Neuronal stem cell (in vitro differentiated cells): ENCODE results near the gene OSBPL9.
A peak's percentile ranks its signal among the peaks of the same experiment; 100 is the strongest.

ENCODE experiments used
- DNase-seq: peaks from one replicate; pipeline ENCODE4 v3.0.0-alpha.2; 2013; ENCODE audit warnings: low spot score
- H2AFZ ChIP-seq: one replicate; pipeline ENCODE4 v1.6.1; 2013; ENCODE audit warnings: mild to moderate bottlenecking, low read length, inconsistent platforms
- H2AK5ac ChIP-seq: 2 replicates; pipeline ENCODE4 v1.6.1; 2013; ENCODE audit warnings: low read depth, mild to moderate bottlenecking, inconsistent platforms, low read length, moderate library complexity, mixed read lengths
- H2BK120ac ChIP-seq: 2 replicates; pipeline ENCODE4 v1.6.1; 2013; ENCODE audit warnings: low read depth, mild to moderate bottlenecking, inconsistent platforms, low read length, moderate library complexity, mixed read lengths
- H2BK12ac ChIP-seq: one replicate; pipeline ENCODE4 v1.6.1; 2013; ENCODE audit warnings: low read length, inconsistent platforms
- H2BK15ac ChIP-seq: 2 replicates; pipeline ENCODE4 v1.6.1; 2013; ENCODE audit warnings: mild to moderate bottlenecking, low read length, inconsistent platforms, mixed read lengths
- H2BK5ac ChIP-seq: one replicate; pipeline ENCODE4 v1.6.1; 2013; ENCODE audit warnings: inconsistent platforms, mild to moderate bottlenecking, low read length, moderate library complexity
- H3K14ac ChIP-seq: one replicate; pipeline ENCODE4 v1.6.1; 2013; ENCODE audit warnings: low read length, inconsistent platforms
- H3K18ac ChIP-seq: 2 replicates; pipeline ENCODE4 v1.6.1; 2013; ENCODE audit warnings: low read length, inconsistent platforms
- H3K23ac ChIP-seq: 2 replicates; pipeline ENCODE4 v1.6.1; 2013; ENCODE audit warnings: low read depth, mild to moderate bottlenecking, mixed read lengths, low read length, inconsistent platforms; ENCODE audit not compliant: poor library complexity
- H3K27ac ChIP-seq: replicated peaks from 3 replicates; pipeline ENCODE4 v1.5.1; 2013; ENCODE audit warnings: low read length, inconsistent platforms
- H3K27me3 ChIP-seq, 3 experiments: 2 replicates each; pipeline ENCODE4 v1.6.1; 2013; ENCODE audit warnings: low read length in 3 of 3, mild to moderate bottlenecking in 2 of 3, inconsistent platforms in 1 of 3, low read depth in 1 of 3, mixed read lengths in 1 of 3, moderate library complexity in 1 of 3; ENCODE audit not compliant: control insufficient read depth in 3 of 3, insufficient read depth in 3 of 3
- H3K36me3 ChIP-seq, 2 donors: replicated peaks in 1 of 2; 2 replicates each; pipeline ENCODE4 v1.6.1; 2013; ENCODE audit warnings: low read length in 2 of 2; ENCODE audit not compliant: control insufficient read depth in 2 of 2, insufficient read depth in 2 of 2
- H3K4ac ChIP-seq: 2 replicates; pipeline ENCODE4 v1.6.1; 2013; ENCODE audit warnings: inconsistent platforms, mild to moderate bottlenecking, low read length, moderate library complexity
- H3K4me1 ChIP-seq, 2 donors: 1 replicate in 1 of 2; 2 replicates in 1 of 2; pipeline ENCODE4 v1.6.1; 2013; ENCODE audit warnings: low read length in 2 of 2, low read depth in 1 of 2; ENCODE audit not compliant: control insufficient read depth in 2 of 2, insufficient read depth in 1 of 2
- H3K4me2 ChIP-seq: one replicate; pipeline ENCODE4 v1.6.1; 2013; ENCODE audit warnings: mild to moderate bottlenecking, low read length, inconsistent platforms; ENCODE audit not compliant: insufficient read depth, poor library complexity, severe bottlenecking
- H3K4me3 ChIP-seq, 2 donors: 2 replicates each; pipeline ENCODE4 v1.5.1; 2013; ENCODE audit warnings: low read length in 2 of 2, mild to moderate bottlenecking in 2 of 2, inconsistent platforms in 1 of 2, moderate library complexity in 1 of 2
- H3K79me1 ChIP-seq: one replicate; pipeline ENCODE4 v1.6.1; 2013; ENCODE audit warnings: low read depth, mild to moderate bottlenecking, inconsistent platforms, low read length, moderate library complexity
- H3K9ac ChIP-seq: one replicate; pipeline ENCODE4 v1.6.1; 2013; ENCODE audit warnings: mild to moderate bottlenecking, low read depth, low read length, inconsistent platforms; ENCODE audit not compliant: poor library complexity
- H3K9me3 ChIP-seq, 2 donors: replicated peaks in 1 of 2; 2 replicates each; pipeline versions ENCODE3 to v1.6.1; 2013; ENCODE audit warnings: low read length in 2 of 2, mild to moderate bottlenecking in 2 of 2, inconsistent platforms in 1 of 2, low read depth in 1 of 2, mixed read lengths in 1 of 2, moderate library complexity in 1 of 2; ENCODE audit not compliant: control insufficient read depth in 2 of 2, insufficient read depth in 1 of 2
- H4K8ac ChIP-seq: one replicate; pipeline ENCODE4 v1.6.1; 2013; ENCODE audit warnings: low read depth, mild to moderate bottlenecking, inconsistent platforms, low read length, moderate library complexity
- H4K91ac ChIP-seq: one replicate; pipeline ENCODE4 v1.6.1; 2013; ENCODE audit warnings: low read length, low read depth, mild to moderate bottlenecking, inconsistent platforms; ENCODE audit not compliant: poor library complexity
- WGBS, 2 donors: extraction: QIAGEN DNeasy Blood & Tissue Kit; methylation state at CpG; one replicate each; pipeline ENCODE4 v1.1.7; 2013; ENCODE audit warnings: missing lambda C conversion rate in 2 of 2, mixed read lengths in 1 of 2; ENCODE audit not compliant: insufficient read length in 2 of 2, insufficient replicate concordance in 1 of 2; ENCODE audit errors: extremely low coverage in 2 of 2; 5-methylcytosine and 5-hydroxymethylcytosine counted together

OSBPL9 gene

GRCh38 chr1:51789342-51789741 lies 172.4 kb downstream of the OSBPL9 start:
- no peak overlapping the region for H2BK5ac ChIP-seq
- no peak overlapping the region for H3K4me3 ChIP-seq
- H3K9me3 ChIP-seq: no peaks in the 10 kb centered on the region
- no peaks in the 10 kb centered on the region for H3K79me1 ChIP-seq
- H4K91ac ChIP-seq: no peak overlapping the region
- no peak overlapping the region for H4K8ac ChIP-seq
- no peak overlapping the region for H3K18ac ChIP-seq
- no peak overlapping the region for H3K27ac ChIP-seq
- H2BK15ac ChIP-seq: no peak overlapping the region
- H3K9ac ChIP-seq: no peak overlapping the region
- no peak overlapping the region for H3K4ac ChIP-seq
- H3K14ac ChIP-seq: no peak overlapping the region
- no peak overlapping the region for H2AFZ ChIP-seq
- no peak overlapping the region for H2BK12ac ChIP-seq
- no peak overlapping the region for H3K23ac ChIP-seq
- DNase-seq: no peak
- no CpG with 5 or more reads among the region's 1 CpG for WGBS, 2 donors
- H3K4me2 ChIP-seq: no peak overlapping the region
- peaks cover 45 to 100% of the 10 kb centered on the region in 2 donors for H3K36me3 ChIP-seq
- no peak overlapping the region for H2BK120ac ChIP-seq
- no peak overlapping the region for H2AK5ac ChIP-seq
- H3K27me3 ChIP-seq: no peaks in the 10 kb centered on the region
- no peaks in the 10 kb centered on the region for H3K4me1 ChIP-seq

GRCh38 chr1:51790385-51790784 lies 173.5 kb downstream of the OSBPL9 start:
- Histone ChIP-seq H2BK120ac (no peak overlapping the region), H2BK5ac (no peak overlapping the region), H3K79me1 (no peaks in the 10 kb centered on the region), H3K27me3 (no peaks in the 10 kb centered on the region), H2BK12ac (no peak overlapping the region), H3K18ac (no peak overlapping the region), H2AFZ (no peak overlapping the region), H3K4ac (no peak overlapping the region), H3K23ac (no peak overlapping the region), H3K36me3 (peaks cover 41 to 100% of the 10 kb centered on the region in 2 donors), H3K4me1 (no peaks in the 10 kb centered on the region), H2BK15ac (no peak overlapping the region), H3K27ac (no peak overlapping the region), H3K9me3 (no peaks in the 10 kb centered on the region), H2AK5ac (no peak overlapping the region), H3K4me2 (no peak overlapping the region), H3K9ac (no peak overlapping the region), H4K8ac (no peak overlapping the region), H3K4me3 (peak overlapping the region in 1 of 2 donors; percentile 42), H4K91ac (no peak overlapping the region), H3K14ac (no peak overlapping the region)
- no CpG with 5 or more reads among the region's 6 CpGs for WGBS, 2 donors
- no peak for DNase-seq

GRCh38 chr1:51791888-51792287 lies 175.0 kb downstream of the OSBPL9 start:
- H2BK15ac ChIP-seq: no peak overlapping the region
- H3K23ac ChIP-seq: no peak overlapping the region
- no peak overlapping the region for H2BK12ac ChIP-seq
- H4K8ac ChIP-seq: no peak overlapping the region
- no peak overlapping the region for H3K14ac ChIP-seq
- H4K91ac ChIP-seq: no peak overlapping the region
- no peak for DNase-seq
- H3K18ac ChIP-seq: no peak overlapping the region
- no peak overlapping the region for H3K9ac ChIP-seq
- H3K4ac ChIP-seq: no peak overlapping the region
- no CpG with 5 or more reads among the region's 1 CpG for WGBS, 2 donors
- H3K27ac ChIP-seq: no peak overlapping the region
- H3K4me2 ChIP-seq: no peak overlapping the region
- H3K4me1 ChIP-seq: no peaks in the 10 kb centered on the region
- no peak overlapping the region for H2BK5ac ChIP-seq
- no peak overlapping the region for H3K4me3 ChIP-seq
- no peaks in the 10 kb centered on the region for H3K79me1 ChIP-seq
- no peaks in the 10 kb centered on the region for H3K27me3 ChIP-seq
- H2AK5ac ChIP-seq: no peak overlapping the region
- no peak overlapping the region for H2AFZ ChIP-seq
- no peaks in the 10 kb centered on the region for H3K9me3 ChIP-seq
- H3K36me3 ChIP-seq: peaks cover 37 to 92% of the 10 kb centered on the region in 2 donors
- no peak overlapping the region for H2BK120ac ChIP-seq

- Histone ChIP-seq H3K4me3 (no peak overlapping the region), H3K9ac (no peak overlapping the region), H3K23ac (no peak overlapping the region), H2BK120ac (no peak overlapping the region), H2BK12ac (no peak overlapping the region), H3K4ac (no peak overlapping the region), H4K8ac (no peak overlapping the region), H4K91ac (no peak overlapping the region), H2AFZ (no peak overlapping the region), H3K36me3 (peaks cover 37 to 90% of the 10 kb centered on the region in 2 donors), H3K27ac (no peak overlapping the region), H2BK5ac (no peak overlapping the region), H3K14ac (no peak overlapping the region), H2BK15ac (no peak overlapping the region), H2AK5ac (no peak overlapping the region), H3K4me2 (no peak overlapping the region), H3K9me3 (no peaks in the 10 kb centered on the region), H3K18ac (no peak overlapping the region), H3K4me1 (no peaks in the 10 kb centered on the region), H3K27me3 (no peaks in the 10 kb centered on the region), H3K79me1 (no peaks in the 10 kb centered on the region)
- WGBS, 2 donors: no CpG with 5 or more reads among the region's 1 CpG
- DNase-seq: no peak
These were observed 176.0 kb downstream of the OSBPL9 start for GRCh38 chr1:51792864-51793263.
